Body of pancreas (tissue), 4 donors: ENCODE results near the gene LPP. TPM values are rescaled to one million over a fixed set of nuclear protein-coding genes. Genes with fewer than 3 reads are reported as not detected.

Source experiments
- ATAC-seq: fragments of 150-250 bp; one replicate; pipeline ENCODE4 v1.9.1; 2016
- DNase-seq, 4 donors: peaks; one replicate each; pipeline ENCODE4 v3.0.0-alpha.2; 2019
- H3K27ac ChIP-seq, 4 donors: fragments of 200-600 bp; sonication (generic); 1 replicate in 3 of 4; 2 replicates in 1 of 4; pipeline versions ENCODE4 v1.5.1 to v1.6.1; 2016 to 2019; ENCODE audit warnings: mild to moderate bottlenecking in 1 of 4, mixed read lengths in 1 of 4, moderate library complexity in 1 of 4
- H3K27me3 ChIP-seq, 2 donors: fragments of 200-600 bp; sonication (generic); one replicate each; pipeline ENCODE4 v1.6.0; 2016; ENCODE audit warnings: mild to moderate bottlenecking in 1 of 2
- H3K36me3 ChIP-seq, 2 donors: fragments of 200-600 bp; sonication (generic); replicated peaks in 1 of 2; 2 replicates each; pipeline ENCODE4 v1.5.1; 2016; ENCODE audit warnings: low read depth in 2 of 2; ENCODE audit not compliant: insufficient read depth in 1 of 2
- H3K4me1 ChIP-seq: fragments of 200-600 bp; sonication (generic); one replicate; pipeline ENCODE4 v1.6.0; 2016
- H3K4me3 ChIP-seq, 2 donors: fragments of 200-600 bp; sonication (generic); 1 replicate in 1 of 2; 2 replicates in 1 of 2; pipeline ENCODE4 v1.5.1; 2016 to 2019
- H3K9me3 ChIP-seq, 3 donors: fragments of 200-600 bp; sonication (generic); 1 replicate in 2 of 3; 2 replicates in 1 of 3; pipeline ENCODE4 v1.5.1; 2016
- POLR2A ChIP-seq, 3 donors: fragments of 450-650 bp; IDR thresholded peaks; one replicate each; pipeline ENCODE4 v1.6.1; 2016; ENCODE audit warnings: antibody characterized with exemption in 3 of 3, mild to moderate bottlenecking in 2 of 3
- WGBS, 2 donors: methylation state at CpG; one replicate each; pipeline ENCODE4 v1.1.5; 2017; 5-methylcytosine and 5-hydroxymethylcytosine counted together
- intact Hi-C: fragments of 100-400 bp; cut with DNase I; formaldehyde crosslinking; loops from one replicate; pipeline ENCODE4 v1.15.1; 2023
- total RNA-seq, 2 donors: library from RNA; depleted of rRNA; stranded (reverse); fragments of >200 nt; gene quantifications; one replicate each; pipeline ENCODE4 v1.1.0, GENCODE V29; 2016
- TF ChIP-seq, protein P1 (sequence below), 7 experiments: fragments of 450-650 bp in 4 of 7; fragments of 200-600 bp in 3 of 7; sonication (generic) in 3 of 7; IDR thresholded peaks; one replicate each; pipeline ENCODE4 v1.5.1; 2016 to 2019; ENCODE audit warnings: antibody characterized with exemption in 7 of 7

Gene LPP
- total RNA-seq, 2 donors from 2014 or later = 60.6 to 65.1 TPM

DNA sequence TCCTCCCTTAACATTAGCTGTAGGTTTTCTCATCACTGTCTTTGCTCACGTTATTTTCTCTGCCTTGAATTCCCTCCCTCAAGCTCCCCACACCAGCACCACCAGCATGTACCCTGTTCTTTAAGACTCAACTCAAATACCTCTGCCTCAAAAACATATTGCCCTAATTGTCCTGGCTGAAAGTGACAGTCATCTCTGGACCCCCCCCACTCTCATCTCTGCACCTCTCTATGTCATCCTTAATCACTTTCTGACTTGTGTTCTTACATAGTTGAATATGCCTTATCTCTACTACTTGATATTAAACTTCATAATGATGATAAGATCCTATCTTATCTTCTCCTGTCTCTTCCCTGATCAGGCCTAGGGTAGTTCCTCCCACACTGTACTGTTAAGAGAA is 672.6 kb downstream of the LPP start:
- 85 to 100% methylated on average over 1 of the region's 1 CpG for WGBS, 2 donors
- Histone ChIP-seq H3K4me3 (no peak overlapping the region), H3K4me1 (no peaks in the 10 kb centered on the region), H3K9me3 (no peaks in the 10 kb centered on the region), H3K27ac (no peak overlapping the region), H3K27me3 (no peaks in the 10 kb centered on the region), H3K36me3 (no peaks in the 10 kb centered on the region)
- no peak for TF ChIP-seq POLR2A (IDR thresholded peaks at IDR 0.05)
- TF ChIP-seq, protein P1, sequence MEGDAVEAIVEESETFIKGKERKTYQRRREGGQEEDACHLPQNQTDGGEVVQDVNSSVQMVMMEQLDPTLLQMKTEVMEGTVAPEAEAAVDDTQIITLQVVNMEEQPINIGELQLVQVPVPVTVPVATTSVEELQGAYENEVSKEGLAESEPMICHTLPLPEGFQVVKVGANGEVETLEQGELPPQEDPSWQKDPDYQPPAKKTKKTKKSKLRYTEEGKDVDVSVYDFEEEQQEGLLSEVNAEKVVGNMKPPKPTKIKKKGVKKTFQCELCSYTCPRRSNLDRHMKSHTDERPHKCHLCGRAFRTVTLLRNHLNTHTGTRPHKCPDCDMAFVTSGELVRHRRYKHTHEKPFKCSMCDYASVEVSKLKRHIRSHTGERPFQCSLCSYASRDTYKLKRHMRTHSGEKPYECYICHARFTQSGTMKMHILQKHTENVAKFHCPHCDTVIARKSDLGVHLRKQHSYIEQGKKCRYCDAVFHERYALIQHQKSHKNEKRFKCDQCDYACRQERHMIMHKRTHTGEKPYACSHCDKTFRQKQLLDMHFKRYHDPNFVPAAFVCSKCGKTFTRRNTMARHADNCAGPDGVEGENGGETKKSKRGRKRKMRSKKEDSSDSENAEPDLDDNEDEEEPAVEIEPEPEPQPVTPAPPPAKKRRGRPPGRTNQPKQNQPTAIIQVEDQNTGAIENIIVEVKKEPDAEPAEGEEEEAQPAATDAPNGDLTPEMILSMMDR (IDR thresholded peaks at IDR 0.05) = no peak
- DNase-seq = no peak
- intact Hi-C loops = no loop called here
- ATAC-seq = no peak

DNA sequence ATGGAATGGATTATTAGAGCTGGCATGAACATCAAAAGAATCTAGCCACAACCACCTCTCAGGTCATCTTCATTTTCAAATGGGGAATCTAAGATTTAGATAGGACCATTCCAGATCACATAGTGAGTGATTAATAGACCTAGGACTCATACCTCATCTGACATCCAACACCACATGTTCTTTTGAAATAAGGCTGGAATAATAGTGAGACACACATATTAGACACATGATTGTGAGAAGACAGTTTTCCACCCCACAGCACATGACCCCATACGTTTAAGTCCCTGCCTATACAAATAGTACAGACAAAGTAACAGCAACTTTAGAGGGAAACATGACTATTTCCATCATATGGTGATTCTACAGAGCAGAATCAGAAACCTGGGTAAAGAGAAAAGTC is 673.1 kb downstream of the LPP start:
- H3K9me3 ChIP-seq = no peaks in the 10 kb centered on the region
- ATAC-seq (no peak), DNase-seq (no peak)
- no peaks in the 10 kb centered on the region for H3K27me3 ChIP-seq
- H3K27ac ChIP-seq = no peak overlapping the region
- TF ChIP-seq POLR2A (IDR thresholded peaks at IDR 0.05) = no peak
- TF ChIP-seq, protein P1 (IDR thresholded peaks at IDR 0.05) = no peak
- no peaks in the 10 kb centered on the region for H3K36me3 ChIP-seq
- 82 to 100% methylated on average over 1 of the region's 1 CpG for WGBS, 2 donors
- no peak overlapping the region for H3K4me3 ChIP-seq
- intact Hi-C loops = no loop called here
- no peaks in the 10 kb centered on the region for H3K4me1 ChIP-seq

DNA sequence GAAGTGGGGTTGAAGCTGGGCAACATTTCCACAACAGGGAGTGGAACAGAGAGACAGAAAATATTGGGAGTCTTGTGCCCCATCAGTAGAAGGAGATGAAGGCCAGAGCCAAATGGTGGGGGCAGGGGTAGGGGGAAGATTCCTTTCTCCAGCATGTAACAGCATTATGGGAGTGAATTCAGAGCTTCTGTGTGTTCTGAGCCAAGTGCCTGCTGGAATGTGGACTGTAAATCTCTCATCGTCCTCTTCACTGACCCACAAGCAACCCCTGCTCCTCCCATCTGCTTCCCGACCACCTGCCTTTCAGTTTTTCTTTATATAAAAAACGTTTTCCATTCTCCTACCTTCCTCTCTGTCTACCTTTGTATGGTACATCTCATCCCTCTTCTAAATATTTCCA is 673.6 kb downstream of the LPP start:
- no peaks in the 10 kb centered on the region for H3K9me3 ChIP-seq
- DNase-seq (no peak), ATAC-seq (no peak)
- no peaks in the 10 kb centered on the region for H3K27me3 ChIP-seq
- H3K4me1 ChIP-seq = no peaks in the 10 kb centered on the region
- no peak overlapping the region for H3K27ac ChIP-seq
- 72 to 74% methylated on average over 3 of the region's 3 CpGs for WGBS, 2 donors
- TF ChIP-seq, protein P1 (IDR thresholded peaks at IDR 0.05) = no peak
- TF ChIP-seq POLR2A (IDR thresholded peaks at IDR 0.05) = no peak
- H3K36me3 ChIP-seq = no peaks in the 10 kb centered on the region
- intact Hi-C loops = no loop called here
- no peak overlapping the region for H3K4me3 ChIP-seq

DNA sequence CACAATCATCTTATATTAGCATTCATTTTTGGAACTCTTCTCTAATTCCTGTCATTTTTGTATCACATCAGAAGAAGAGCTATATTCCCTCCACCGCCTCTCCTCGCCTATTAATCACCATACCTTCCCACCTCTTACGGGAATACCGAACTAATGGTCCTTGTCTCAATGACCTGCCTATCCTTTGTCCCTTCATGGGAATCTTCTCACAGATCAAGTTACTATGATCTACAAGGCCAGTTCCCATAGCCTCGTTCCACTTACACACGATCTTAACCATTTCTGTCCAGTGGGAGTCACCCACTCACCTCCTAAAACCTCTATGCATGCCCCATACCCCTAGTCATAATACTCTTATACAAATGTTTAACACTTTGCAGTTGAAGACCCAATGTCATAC is 675.2 kb downstream of the LPP start:
- Histone ChIP-seq H3K4me1 (no peaks in the 10 kb centered on the region), H3K36me3 (no peaks in the 10 kb centered on the region), H3K4me3 (no peak overlapping the region), H3K27me3 (no peaks in the 10 kb centered on the region), H3K27ac (no peak overlapping the region), H3K9me3 (no peaks in the 10 kb centered on the region)
- DNase-seq (no peak), ATAC-seq (no peak)
- WGBS, 2 donors = 87 to 91% methylated on average over 6 of the region's 6 CpGs
- intact Hi-C loops = no loop called here
- no peak for TF ChIP-seq POLR2A (IDR thresholded peaks at IDR 0.05)
- TF ChIP-seq, protein P1 (IDR thresholded peaks at IDR 0.05) = no peak

DNA sequence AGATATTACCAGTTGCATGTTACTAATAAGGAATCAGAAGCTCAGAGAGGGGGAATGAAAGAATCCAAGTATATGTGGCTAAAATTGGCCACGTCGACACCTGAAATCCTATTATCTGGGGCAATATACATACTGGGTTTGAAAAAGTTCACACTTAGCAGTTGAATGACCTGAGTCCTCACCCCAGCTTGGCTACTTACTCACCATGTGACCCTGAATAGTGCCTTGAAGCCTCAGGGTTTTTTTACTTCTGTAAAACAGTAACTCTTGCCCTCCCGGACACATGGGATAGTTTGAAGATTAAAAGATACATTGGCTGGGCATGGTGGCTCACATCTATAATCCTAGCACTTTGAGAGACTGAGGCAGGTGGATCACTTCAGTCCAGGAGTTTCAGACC is 675.6 kb downstream of the LPP start:
- WGBS, 2 donors = 57 to 74% methylated on average over 3 of the region's 3 CpGs
- no peaks in the 10 kb centered on the region for H3K4me1 ChIP-seq
- DNase-seq = no peak

More for the DNA sequence above, 675.6 kb downstream of the LPP start:
- no peaks in the 10 kb centered on the region for H3K9me3 ChIP-seq
- no peak overlapping the region for H3K27ac ChIP-seq
- no peak overlapping the region for H3K4me3 ChIP-seq
- H3K36me3 ChIP-seq = no peaks in the 10 kb centered on the region
- H3K27me3 ChIP-seq = no peaks in the 10 kb centered on the region
- no peak for ATAC-seq
- TF ChIP-seq, protein P1 (IDR thresholded peaks at IDR 0.05) = no peak
- no peak for TF ChIP-seq POLR2A (IDR thresholded peaks at IDR 0.05)
- intact Hi-C loops = no loop called here
